Mucosa of stomach (tissue), 1 donor: ENCODE results near the gene ILF3.
A peak's percentile ranks its signal among the peaks of the same experiment; 100 is the strongest.

Experiments
- H3K27me3 ChIP-seq: one replicate; pipeline ENCODE4 v1.7.0; 2013; ENCODE audit warnings: mild to moderate bottlenecking, low read length; ENCODE audit not compliant: control insufficient read depth, insufficient read depth
- H3K36me3 ChIP-seq: one replicate; pipeline ENCODE4 v1.7.0; 2013; ENCODE audit warnings: low read length; ENCODE audit not compliant: control insufficient read depth, insufficient read depth
- H3K4me1 ChIP-seq: one replicate; pipeline ENCODE4 v1.7.0; 2013; ENCODE audit warnings: mild to moderate bottlenecking, low read length; ENCODE audit not compliant: control insufficient read depth, insufficient read depth
- H3K4me3 ChIP-seq: one replicate; pipeline ENCODE4 v1.7.0; 2013; ENCODE audit warnings: low read length
- H3K9ac ChIP-seq: one replicate; pipeline ENCODE4 v1.7.0; 2013; ENCODE audit warnings: mild to moderate bottlenecking, low read length, moderate library complexity
- H3K9me3 ChIP-seq: one replicate; pipeline ENCODE4 v1.7.0; 2013; ENCODE audit warnings: mild to moderate bottlenecking, low read length, moderate library complexity; ENCODE audit not compliant: control insufficient read depth
- donor health status: Pancreatic carcinoma.

ILF3 gene

DNA sequence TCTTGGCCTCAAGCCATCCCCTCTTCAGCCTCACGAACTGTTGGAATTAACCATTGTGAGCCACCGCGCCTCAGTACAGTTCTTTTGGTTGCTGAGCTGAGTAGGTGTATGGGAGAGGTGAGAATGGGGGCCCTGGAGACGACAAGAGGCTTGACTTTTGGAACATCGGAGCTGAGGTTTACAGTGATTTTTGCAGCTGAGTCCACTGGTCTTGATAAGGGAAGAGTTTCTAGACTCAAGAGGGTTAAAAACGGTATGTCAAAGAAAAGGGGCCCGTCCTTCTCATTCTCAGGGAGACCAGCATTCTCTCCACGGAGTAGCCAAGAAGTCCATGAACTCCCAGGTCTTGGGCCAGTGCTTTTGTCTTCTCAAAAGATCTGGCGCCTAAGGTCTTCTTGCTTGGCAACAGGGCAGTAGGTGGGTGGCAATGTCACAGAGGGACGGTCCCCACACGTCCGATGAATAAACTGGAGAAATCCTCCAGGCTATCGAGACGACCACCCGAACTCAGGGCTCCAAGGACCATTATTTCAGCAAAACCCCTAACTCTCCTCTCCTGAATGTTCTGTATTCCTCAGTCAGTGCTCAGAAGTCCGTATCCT lies 40.7 kb downstream of the ILF3 start:
- Histone ChIP-seq H3K9me3 (no peaks in the 10 kb centered on the region), H3K36me3 (peaks cover under 1% of the 10 kb centered on the region), H3K4me1 (peaks cover 6% of the 10 kb centered on the region), H3K9ac (no peak overlapping the region), H3K4me3 (no peak overlapping the region), H3K27me3 (no peaks in the 10 kb centered on the region)

DNA sequence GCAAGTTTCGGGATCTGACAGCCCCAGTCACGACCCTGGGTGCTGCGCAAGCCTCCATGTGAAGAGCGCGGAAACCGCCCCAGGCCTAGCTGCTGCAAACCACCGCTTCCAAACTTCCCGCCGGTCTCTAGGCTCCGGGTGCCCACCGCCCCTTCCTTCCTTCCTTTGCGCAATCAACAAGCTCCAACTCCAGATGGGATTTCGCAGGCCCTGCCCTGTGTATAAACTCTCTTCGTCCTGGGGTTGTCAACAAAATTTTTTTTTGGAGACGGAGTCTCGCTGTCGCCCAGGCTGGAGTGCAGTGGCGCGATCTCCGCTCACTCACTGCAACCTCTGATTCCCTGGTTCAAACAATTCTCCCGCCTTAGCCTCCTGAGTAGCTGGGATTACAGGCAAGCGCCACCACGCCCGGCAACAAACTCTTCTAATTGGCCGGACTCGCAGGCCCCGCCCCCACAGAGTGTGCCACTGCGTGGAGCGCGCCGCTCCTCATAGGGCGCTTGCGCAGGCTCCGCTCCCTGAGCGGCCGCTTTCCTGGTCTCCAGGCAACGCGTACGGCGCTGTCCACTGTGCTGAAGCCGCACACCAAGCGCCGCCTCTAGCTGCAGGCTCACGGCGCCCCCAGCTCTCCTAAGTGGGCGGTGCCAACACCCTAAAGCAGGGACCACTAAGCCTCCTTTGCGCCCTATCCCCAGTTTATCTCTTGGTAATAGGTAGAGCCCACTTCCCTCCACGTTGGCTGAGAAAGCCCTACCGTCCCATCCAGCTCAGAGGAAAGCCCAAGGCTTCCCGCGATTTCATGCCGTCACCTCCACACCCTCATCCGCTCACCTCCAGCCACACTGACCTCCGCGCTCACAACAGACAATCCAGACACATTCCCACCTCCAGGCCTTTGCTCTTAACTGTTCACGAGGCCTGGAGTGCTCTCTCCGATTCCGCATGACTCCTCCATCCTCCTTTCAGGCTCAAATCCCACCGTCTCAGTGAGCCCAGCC lies 41.6 kb downstream of the ILF3 start:
- Histone ChIP-seq H3K27me3 (no peaks in the 10 kb centered on the region), H3K9ac (no peak overlapping the region), H3K36me3 (no peaks in the 10 kb centered on the region), H3K4me3 (no peak overlapping the region), H3K9me3 (no peaks in the 10 kb centered on the region), H3K4me1 (peaks cover 6% of the 10 kb centered on the region)

DNA sequence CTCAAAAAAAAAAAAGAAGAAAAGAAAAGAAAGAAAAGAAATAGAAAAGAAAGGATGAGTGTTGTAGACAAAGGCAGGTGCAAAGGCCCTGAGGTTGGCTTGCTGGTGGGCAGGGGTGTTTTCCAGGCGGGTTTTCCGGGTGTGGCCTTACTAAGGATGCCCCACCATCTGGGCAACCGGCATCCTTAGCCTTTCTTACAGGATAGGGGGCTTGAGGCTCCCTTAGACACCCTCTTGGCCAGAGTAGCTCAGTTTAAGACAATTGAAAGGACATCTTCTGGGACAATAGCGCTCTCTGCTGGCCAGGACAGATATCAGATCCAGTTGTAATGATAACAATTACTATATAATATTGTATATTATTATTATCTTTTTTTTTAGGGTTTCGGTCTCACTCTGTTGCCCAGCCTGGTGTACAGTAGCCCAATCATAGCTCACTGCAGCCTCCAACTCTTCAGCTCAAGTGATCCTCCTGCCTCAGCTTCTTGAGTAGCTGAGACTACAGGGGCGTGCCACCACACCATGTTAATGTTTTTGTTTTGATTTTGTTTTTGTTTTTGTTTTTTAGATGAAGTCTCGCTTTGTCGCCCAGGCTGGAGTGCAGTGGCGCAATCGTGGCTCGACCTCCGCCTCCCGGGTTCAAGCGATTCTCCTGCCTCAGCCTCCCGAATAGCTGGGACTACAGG lies 45.6 kb downstream of the ILF3 start:
- H3K9ac ChIP-seq, result no peak overlapping the region
- H3K36me3 ChIP-seq, result no peaks in the 10 kb centered on the region
- no peaks in the 10 kb centered on the region for H3K27me3 ChIP-seq
- H3K4me3 ChIP-seq, result no peak overlapping the region
- H3K9me3 ChIP-seq, result no peaks in the 10 kb centered on the region
- peaks cover 15% of the 10 kb centered on the region for H3K4me1 ChIP-seq

DNA sequence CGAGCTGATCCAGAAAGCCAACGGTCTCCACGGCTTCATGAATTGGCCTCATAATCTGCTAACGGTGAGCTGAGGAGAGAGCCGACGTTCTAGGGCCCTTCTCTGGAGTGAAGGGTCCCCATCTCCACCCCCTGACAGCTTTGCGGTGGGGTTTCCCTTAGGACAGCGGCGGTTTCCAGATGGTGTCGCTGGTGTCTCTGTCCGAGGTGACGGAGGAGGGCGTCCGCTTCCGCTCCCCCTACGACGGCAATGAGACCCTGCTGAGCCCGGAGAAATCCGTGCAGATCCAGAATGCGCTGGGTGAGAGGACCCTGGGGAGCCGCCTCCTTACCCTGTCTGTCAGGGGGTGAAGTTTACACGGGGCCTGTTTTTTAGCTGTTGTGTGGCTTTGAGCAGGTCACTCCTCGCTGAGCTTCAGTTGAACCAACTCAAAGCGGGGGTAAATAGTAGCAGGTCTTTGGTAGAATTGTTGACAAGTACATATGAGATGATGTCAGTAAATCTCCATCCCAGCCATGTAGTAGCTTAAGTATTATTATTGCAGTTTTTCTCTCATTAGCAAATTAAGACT lies 47.9 kb downstream of the ILF3 start:
- peak overlapping the region; percentile 56 for H3K9ac ChIP-seq
- H3K4me3 ChIP-seq, result peak overlapping the region; percentile 33
- H3K4me1 ChIP-seq, result peaks cover 9% of the 10 kb centered on the region
- no peaks in the 10 kb centered on the region for H3K9me3 ChIP-seq
- no peaks in the 10 kb centered on the region for H3K36me3 ChIP-seq
- H3K27me3 ChIP-seq, result no peaks in the 10 kb centered on the region

DNA sequence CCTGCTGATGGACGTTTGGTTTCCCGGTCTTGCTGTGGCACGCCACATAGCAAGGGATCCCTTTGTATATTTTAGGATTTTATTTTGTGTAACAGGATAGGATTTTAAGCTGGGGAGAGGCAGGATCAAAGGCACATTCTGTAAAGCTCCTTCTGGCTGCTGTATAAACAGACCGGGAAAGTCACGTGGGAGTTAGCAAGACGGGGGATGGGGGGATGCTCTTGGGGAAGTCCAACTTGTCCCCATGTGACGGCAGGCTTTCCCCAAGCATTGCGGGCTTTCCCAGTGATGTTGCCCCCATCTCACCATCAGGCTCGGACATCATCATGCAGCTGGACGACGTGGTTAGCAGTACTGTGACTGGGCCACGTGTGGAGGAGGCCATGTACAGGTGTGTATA lies 52.8 kb downstream of the ILF3 start:
- Histone ChIP-seq H3K9ac (no peak overlapping the region), H3K4me1 (peaks cover 3% of the 10 kb centered on the region), H3K36me3 (no peaks in the 10 kb centered on the region), H3K9me3 (no peaks in the 10 kb centered on the region), H3K27me3 (no peaks in the 10 kb centered on the region), H3K4me3 (no peak overlapping the region)

DNA sequence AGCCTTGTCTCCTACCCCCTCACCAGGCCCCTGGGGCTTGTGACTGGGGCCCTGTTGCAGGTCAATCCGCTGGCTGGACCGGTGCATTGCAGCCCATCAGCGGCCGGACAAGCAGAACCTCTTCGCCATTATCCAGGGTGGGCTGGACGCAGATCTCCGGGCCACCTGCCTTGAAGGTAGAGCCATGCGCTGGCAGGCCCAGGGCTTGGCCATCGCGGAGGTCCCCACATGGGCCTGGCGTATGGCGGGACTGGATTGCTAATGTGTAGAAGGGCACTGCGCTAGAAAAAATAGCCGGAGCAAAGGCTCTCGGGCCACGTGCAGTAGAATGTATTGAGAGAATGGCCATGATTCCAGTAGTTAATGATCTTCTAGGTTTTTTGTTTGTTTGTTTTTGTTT lies 53.3 kb downstream of the ILF3 start:
- H3K4me3 ChIP-seq, result no peak overlapping the region
- no peak overlapping the region for H3K9ac ChIP-seq
- no peaks in the 10 kb centered on the region for H3K4me1 ChIP-seq
- no peaks in the 10 kb centered on the region for H3K36me3 ChIP-seq
- no peaks in the 10 kb centered on the region for H3K9me3 ChIP-seq
- H3K27me3 ChIP-seq, result no peaks in the 10 kb centered on the region

DNA sequence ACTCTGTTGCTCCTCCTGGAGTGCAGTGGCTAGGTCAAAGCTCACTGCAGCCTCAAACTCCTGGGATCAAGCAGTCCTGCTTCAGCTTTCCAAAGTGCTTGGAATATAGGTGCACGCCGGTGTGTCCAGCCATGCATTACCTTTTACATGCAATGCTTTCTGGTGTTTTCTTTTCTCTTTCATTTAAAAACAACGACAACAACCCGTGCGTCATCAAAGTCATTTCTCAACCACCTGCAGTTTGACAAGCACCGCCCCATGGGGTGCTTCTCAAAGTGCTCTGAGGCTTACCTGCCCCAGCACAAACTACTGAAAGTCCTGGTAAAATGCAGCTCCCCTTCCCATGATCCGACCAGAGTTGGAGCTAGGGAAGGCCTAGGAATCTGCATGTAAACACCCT lies 54.1 kb downstream of the ILF3 start:
- H3K4me3 ChIP-seq, result no peak overlapping the region
- no peaks in the 10 kb centered on the region for H3K27me3 ChIP-seq
- H3K36me3 ChIP-seq, result no peaks in the 10 kb centered on the region
- H3K9me3 ChIP-seq, result no peaks in the 10 kb centered on the region
- no peaks in the 10 kb centered on the region for H3K4me1 ChIP-seq
- no peak overlapping the region for H3K9ac ChIP-seq

DNA sequence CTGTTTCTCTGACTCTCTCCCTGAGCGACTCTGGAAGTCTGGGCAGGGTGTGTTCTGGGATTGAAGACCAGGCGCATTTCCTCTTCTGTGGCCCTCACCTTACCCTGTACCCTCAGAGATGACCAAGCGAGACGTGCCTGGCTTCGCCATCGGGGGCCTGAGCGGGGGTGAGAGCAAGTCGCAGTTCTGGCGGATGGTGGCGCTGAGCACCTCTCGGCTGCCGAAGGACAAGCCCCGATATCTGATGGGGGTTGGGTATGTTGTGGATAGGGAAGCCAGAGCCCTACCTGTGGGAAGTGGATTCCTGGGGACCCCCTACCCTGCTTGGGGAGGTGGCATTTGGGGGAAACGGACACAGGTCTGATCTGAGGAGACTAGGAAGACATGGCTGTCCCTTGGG lies 57.9 kb downstream of the ILF3 start:
- Histone ChIP-seq H3K9ac (no peak overlapping the region), H3K27me3 (no peaks in the 10 kb centered on the region), H3K36me3 (no peaks in the 10 kb centered on the region), H3K9me3 (no peaks in the 10 kb centered on the region), H3K4me1 (peaks cover 4% of the 10 kb centered on the region), H3K4me3 (no peak overlapping the region)

DNA sequence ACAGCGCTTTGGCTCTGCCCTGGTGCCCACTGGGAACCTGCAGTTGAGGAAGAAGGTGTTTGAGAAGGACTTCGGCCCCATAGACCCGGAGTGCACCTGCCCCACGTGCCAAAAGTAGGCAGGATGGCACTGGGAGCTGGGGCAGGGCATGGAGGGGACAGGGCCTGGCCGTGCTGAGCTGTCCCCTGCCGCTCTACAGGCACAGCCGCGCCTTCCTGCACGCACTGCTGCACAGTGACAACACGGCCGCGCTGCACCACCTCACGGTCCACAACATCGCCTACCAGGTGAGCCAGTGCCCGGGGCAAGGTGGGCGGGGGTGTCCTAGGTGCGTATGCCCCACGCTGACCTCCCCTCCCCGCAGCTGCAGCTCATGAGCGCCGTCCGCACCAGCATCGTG lies 58.6 kb downstream of the ILF3 start:
- Histone ChIP-seq H3K4me3 (no peak overlapping the region), H3K9me3 (no peaks in the 10 kb centered on the region), H3K27me3 (no peaks in the 10 kb centered on the region), H3K4me1 (peaks cover 5% of the 10 kb centered on the region), H3K36me3 (no peaks in the 10 kb centered on the region), H3K9ac (no peak overlapping the region)

DNA sequence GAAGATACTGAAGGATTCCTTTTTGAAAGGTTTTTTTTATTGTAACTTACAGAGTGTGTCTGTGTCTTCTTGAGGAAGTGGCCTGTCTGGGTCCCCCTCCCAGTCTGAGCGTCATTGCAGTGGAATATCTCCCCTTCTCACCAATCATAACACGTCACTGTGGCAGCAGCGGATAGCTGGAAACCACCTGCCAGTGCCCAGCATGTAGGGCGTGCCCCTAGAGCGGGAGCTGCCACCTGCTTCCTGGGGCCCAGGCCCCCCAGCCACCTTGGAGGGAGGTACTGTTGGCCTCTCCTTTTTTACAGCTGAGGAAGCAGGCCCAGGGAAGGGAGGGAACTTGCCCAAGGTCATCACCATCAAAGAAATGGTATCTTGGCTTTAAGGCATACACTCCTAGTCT lies 59.2 kb downstream of the ILF3 start:
- Histone ChIP-seq H3K36me3 (no peaks in the 10 kb centered on the region), H3K9me3 (no peaks in the 10 kb centered on the region), H3K27me3 (no peaks in the 10 kb centered on the region), H3K4me3 (no peak overlapping the region), H3K4me1 (peaks cover 5% of the 10 kb centered on the region), H3K9ac (no peak overlapping the region)

DNA sequence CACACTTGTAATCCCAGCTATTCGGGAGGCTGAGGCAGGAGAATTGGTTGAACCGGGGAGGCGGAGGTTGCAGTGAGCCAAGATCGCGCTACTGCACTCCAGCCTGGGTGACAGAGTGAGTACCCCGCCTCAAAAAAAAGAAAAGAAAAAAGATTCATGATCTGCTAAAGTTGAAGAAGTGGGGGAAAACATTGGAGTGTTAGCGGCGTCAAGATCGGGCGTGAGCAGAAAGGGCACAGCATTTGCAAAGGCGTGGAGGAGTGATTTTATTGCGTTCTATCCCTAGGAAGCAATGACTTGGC lies 62.9 kb downstream of the ILF3 start:
- no peaks in the 10 kb centered on the region for H3K9me3 ChIP-seq
- H3K27me3 ChIP-seq, result no peaks in the 10 kb centered on the region
- H3K9ac ChIP-seq, result peak overlapping the region; percentile 47
- H3K36me3 ChIP-seq, result no peaks in the 10 kb centered on the region
- H3K4me3 ChIP-seq, result no peak overlapping the region
- H3K4me1 ChIP-seq, result peaks cover 27% of the 10 kb centered on the region
